GM19324 (cell line): ENCODE data around the gene EXD3.
"Not testable (repeated sequence)": the region's sequence is repeated elsewhere in the genome, so short reads cannot be mapped to it uniquely, and the experiment has no call there.

Experiments
- ATAC-seq: cut with Tn5 transposase; IDR thresholded peaks from one replicate; pipeline ENCODE4 v1.9.1; 2021; ENCODE audit warnings: mild to moderate bottlenecking, moderate library complexity; ENCODE audit not compliant: unreplicated experiment, low FRiP score

EXD3 gene

DNA sequence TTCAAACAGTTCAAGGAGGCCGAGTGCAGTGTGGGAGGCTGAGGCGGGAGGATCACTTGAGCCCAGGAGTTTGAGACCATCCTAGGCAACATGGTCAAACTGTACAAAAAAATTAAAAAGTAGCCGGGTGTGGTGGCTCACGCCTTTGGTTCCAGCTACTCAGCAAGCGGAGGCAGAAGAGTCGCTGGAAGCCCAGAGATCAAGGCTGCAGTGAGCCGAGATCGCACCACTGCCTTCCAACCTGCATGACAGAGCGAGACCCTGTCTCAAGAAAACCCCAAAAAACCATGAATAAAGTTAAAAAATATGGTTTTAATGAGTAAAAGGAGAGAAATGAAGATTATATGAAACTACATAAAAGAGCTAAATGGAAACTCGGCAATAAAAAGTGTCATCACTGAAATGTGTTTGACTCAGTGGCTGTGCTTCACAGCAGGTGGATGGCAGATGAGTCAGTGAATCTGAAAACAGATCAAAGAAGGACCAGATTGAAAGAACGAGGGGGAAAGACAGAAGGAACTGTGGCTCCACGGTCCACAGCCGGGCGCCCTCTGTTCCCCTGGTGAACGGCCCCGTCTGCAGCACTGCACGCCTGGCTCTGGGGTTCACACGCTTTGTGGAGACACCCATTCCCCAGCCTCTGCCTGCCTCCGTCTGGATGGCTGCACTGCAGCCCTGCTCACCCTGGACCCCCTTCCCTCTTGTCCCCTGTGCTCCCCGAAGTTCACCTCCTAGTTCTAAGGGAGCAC is 25.1 kb downstream of the EXD3 start:
- no peak for ATAC-seq

DNA sequence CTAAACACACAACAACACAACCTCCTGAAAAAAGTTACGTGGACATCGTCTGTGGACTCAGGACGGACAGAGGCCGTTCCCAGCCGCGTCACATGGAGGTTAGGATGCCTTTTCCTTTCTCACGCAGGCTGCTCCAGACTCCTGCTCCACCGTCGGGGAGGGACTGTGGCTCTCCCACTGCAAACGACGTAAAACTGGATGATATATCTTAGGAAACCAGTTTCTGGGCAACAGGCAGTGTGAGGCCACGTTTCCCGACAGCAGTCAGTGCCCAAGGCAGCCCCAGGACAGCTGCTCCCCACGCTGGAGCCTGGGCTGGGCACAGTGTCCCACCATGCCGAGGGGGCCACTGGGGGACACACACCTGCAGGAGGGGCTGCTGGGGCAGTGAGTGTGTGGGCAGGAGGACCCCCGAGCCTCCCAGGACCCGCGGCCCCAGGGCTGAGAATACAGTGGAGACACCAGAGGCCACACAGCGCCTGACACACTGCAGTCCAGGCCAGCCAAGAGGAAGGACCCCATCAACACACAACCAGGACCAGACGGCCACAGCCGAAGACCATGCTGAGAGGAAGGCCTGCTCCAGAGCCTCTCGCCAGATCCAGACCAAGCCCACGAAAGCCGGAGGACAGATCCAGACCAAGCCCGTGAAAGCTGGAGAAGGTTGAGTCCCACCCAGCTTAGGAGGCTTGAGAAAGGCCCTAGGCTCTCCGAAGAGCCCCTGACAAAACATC is 26.2 kb downstream of the EXD3 start:
- ATAC-seq = no peak

DNA sequence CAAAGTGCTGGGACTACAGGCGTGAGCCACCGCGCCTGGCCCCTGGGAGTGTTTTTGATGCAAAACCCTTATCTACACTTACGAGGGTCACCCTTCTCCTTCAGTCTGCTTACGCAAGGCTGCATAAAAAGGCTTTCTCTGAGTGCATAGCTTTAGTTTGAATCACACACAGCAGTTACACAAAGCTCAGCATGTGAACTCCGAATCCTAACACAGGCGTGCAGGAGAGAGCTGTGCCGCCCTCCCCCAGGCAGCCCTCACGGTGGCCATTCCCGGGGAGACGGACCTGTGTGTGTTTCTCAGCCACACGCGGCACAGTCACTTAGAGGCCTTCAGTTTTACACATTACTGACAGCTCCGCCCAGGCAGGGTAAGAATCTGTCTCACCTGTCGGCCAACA is 26.7 kb downstream of the EXD3 start:
- no peak for ATAC-seq

DNA sequence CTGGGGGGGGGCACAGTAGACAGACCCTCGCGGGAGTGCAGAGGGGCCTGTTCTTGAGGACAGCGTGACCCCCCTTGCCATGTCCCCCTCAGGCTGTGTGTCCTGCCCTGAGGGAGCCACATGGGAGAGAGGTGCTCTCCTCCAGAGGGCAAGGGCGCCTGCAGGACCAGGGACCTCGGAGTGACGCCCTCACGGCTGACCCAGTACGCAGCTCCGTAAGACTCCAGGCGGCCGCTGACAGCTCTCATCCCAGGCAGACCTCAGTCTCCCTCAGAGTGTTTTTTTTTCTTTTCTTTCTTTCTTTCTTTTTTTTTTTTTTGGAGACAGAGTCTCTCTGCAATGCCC is 27.3 kb downstream of the EXD3 start:
- no peak for ATAC-seq

DNA sequence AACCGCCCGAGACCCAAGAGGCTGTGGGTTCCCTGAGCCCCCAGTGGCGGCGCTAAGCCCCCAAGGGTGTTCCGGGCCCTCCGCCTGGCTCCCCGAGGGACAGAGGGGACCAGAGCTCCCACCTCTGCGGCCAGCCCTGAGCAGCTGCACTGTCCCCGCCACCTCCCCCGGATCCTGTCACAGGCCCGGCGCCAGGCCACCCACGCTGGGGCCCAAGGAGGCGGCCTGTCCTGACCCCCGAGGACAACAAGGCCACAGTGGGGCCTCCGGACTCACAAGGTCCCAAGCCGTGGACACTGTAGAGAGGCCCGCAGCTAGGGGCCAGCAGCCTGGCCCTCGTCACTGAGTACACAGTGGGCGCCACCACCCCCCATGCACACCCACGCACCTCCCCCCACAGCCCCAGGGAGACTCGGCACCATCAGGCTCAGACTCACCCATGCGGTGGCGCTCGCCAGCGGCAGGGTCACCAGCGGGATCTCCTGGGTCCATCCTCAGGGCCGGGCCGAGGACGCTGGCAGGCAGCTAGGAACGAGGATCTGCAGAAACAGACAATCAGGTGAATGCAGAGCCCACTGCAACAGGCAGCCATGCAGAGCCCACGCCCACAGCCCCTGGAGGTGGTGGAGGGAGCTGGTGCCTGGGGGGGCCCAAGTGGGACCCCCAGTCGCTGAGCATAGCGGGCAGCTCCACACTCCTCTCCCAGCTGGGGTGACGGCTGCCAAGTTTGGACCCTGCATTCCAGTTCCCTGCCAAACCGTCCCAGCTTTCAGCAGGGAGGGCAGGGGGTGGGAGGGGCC is 27.9 kb downstream of the EXD3 start:
- no peak for ATAC-seq

DNA sequence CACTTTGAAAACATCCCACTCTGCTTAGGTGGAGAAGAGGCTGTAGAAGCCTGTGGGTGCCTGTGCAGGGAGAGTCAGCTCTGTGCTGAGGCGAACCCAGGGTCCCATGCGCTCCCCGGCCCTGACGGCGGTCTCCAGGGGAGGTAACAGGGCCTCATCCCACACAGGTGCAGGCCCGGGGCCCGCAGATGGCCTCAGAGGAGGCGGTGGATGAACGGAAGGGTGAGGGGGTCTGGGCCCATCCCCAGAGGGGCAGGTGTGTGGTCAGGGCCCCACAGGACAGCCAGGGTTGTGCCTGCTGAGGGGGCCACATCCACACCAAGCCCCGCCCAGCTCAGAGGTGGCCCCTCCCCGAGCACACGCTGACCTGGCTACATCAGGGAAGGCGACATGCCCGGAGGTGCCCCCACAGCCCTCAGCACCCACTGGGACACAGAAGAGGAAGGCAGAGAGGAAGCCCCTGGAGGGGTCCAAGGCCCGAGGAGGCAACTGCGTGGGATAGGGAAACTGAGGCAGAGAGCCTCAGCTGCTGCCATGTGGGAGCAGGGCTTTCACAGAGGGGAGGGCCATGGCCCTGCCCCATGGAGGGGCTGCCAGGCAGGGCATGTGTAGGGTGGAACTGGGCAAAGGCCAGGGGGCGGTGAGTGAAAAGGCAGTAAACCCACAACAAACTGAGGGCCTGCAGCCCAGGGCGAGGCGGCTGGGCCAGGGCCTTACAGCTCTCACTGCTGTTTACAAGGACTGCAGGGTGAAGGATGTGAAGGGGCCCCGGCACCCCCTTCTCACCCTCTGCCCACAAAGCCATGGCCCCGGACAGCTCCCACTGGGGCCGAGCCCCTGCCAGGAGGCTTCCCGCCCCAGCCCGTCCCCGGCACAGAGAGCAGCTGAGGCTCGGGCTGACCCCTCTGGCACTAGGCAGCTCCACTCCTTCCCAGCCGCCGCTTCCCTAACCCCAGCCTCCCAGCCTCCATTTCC is 29.5 kb downstream of the EXD3 start:
- no peak for ATAC-seq

DNA sequence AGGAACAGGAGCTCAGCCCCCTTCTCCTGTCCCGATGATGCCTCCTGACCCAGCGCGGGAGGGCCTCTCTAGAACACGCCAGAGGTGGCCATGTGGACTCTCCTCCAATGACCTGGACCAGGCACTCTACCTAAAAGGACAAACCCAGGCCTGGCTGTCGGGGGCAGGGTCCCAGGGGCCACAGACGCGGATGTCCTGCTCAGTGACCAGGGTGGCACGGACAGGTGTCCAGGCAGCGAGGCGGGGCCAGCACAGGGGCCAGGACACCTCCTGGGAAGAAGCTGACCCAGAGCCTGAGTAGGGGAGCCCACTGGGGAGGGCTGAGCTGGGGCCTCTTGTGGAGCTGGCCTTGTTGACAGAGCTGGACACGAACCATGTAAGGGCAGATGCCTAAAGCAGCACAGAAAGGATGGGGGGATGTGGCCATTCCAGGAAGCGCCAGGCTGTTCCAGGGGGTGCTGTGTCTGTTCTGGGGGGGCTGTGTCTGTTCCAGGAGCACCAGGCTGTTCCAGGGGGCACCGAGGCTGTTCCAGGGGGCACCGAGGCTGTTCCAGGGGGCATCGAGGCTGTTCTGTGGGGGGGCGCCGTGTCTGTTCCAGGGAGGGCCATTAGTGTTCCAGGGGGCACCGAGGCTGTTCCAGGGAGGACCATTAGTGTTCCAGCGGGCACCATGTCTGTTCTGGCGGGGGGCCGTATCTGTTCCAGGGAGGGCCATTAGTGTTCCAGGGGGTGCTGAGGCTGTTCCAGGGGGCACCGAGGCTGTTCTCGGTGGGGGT is 30.5 kb downstream of the EXD3 start:
- ATAC-seq = no peak

DNA sequence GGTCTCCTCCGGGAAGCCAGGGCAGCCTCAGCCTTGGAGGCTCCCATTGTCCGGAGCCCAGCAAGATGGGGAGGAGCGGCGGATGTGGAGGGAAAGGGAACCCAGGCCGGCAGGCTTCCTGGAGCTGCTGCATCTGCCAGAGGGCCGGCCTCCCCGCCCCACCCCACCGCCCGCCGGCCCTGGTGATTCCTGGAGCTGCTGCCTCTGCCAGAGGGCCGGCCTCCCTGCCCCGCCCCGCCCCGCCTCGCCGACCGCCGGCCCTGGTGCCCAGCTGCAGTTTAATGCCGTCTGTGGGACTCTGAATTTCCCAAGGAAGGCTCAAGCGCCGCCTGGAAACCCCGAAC is 31.6 kb downstream of the EXD3 start:
- no peak for ATAC-seq

DNA sequence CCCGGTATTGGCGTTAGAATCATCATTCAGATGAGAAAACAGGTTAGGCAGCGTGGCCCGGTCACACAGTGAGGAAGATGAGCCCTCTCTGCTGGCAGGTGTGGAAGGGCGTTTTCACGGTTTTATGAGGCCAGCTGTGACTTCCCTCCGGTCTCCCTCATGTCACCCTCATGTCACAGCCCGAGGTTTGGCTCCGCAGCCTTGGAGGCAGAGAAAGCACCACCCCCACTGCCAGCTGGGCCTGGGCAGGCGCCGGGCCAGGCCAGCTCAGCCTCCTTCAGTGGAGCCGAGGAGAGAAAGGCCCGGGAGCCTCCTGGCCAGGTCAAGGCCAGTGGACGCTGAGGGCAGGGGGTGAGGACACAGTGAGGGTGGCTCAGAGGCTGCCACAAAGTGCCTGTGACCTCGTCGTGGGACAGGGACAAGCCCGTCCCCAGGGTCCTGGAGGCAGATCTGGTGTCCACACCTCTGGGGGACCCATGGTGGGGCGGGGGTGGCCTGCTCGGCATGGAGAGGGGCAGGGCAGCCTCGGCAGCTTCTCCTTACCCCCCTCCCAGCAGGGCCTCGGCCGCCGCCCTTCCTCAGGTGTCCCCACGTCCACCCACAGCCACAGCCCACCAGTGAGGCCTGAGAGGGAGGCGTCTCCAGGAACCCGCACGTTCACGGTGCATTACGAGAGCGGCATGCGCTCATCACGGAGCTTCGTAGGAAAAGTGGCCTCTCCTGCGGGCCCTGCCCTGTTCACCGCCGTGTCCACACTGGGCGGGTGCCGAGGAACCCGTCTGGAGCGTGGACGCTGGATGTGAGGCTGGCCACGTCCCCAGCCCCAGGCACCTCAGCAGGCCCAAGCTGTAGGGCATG is 32.2 kb downstream of the EXD3 start:
- ATAC-seq = no peak

DNA sequence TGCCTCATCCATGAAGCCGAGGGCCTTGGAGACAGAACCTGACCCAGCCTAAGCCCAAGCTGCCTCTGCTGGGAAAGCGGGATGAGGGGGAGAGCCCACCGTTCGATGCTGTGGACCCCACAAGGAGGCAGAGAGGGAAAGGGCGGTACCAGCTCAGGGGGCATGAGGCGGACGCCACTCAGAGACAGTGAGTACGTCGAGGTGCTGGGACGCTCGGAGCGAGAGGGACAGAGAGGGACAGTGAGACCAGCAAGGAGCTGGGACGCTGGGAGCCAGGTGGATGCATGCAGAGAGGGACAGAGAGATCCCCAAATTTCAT is 33.6 kb downstream of the EXD3 start:
- no peak for ATAC-seq

DNA sequence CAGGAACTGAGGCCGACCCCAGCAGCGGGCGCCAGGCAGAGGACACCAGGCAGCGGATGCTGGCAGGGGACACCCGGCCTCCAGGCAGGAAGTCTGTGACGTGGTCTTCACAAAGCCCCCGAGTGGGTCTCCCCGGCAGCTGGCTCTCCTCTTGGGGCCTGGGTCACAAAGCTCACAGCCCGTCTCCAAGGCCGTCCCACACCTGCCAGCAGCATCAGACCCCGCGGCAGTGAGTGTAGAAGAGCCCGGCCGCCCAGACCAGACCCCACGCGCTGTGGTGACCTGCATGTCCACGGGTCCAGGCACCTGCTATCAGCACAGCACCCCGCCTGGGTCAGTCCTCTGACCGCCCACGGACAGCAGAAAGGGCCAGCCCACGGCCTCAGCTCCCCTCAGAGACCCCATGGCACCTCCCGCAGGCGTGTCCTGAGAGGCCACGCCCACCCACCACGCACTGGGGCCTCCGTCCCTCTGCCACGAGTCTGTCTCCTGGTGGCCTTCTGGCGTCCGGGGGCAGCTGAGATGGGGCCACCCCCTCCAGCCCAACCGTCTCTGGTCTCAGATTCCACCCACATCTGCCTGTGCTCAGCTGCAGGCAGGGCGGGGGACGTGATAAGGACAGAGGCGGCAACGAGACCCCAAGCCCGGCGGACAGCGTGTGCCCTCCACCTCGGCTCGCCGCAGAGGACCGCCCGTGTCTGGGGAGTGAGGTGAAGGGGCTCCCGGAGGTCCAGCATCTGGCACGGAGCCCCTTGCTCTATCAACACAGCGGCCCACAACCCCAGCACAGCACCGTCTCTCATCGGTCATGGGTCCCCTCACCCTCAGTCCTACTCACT is 34.2 kb downstream of the EXD3 start:
- no peak for ATAC-seq

DNA sequence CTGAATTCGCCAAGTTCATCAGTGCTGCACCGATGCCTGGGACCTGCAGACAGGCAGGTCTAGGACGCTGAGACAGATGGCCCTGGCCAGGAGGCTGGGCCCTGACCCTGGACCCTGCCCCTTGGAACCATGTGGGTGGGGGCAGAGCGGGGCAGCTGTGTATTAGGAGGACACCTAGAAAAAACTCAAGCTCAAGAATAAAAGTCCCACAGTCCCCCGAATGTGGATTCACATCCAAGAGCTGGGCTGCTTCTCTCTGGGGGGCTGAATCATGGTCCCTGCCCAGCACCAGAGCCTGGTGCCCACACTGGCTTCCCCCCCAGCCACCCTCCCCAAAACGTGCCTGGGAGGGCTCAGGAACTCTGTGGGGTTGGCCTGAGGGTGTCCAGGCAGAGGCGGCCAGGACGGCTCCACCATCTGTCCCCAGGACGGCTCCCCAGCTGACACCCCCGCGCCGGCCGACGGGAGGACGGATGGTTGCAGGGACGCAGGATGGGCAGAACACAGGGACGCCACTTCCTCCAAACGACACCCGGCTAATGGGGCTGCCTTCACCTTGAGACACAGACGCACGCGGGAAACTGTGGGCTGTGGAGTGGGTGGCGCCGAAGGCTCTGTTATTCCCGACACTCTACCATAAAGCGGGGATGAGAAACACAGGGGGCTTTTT is 34.9 kb downstream of the EXD3 start:
- ATAC-seq = no peak

DNA sequence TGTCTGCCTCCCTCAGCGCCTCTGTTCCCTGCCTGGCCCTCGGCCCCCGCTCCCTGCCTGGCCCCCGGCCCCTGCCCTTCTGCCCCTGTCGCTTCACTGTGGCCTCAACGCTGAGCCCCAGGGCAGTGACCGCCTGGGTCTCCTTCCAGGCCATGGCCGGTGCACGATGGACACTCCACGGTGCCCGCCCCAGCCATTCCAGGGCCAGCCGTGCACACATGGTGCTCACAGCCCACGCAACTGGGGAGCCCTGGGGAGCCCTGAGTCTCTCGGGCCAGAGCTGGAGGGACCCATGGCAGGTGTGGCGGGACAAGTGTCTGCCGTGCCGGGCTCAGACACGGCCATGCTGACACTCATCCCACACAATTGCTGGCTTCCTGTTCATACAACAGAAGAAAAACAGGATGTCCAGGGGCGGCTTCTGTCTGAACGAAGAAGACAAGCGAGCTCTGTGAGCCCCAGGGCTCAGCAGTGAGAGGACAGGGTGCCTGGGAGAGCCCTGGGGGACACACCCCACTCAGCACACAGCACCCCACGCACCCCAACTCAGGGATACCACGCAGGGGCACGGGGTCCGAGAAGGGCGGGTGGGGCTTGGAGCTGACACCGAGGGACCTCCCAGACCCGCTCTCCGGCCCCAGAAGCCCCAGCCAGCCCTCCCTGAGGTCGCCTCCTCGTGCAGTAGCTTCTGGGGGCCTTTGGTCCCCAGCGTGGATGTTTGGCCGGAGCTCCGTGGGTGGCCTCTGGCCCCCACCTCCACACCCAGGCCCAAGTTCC is 35.7 kb downstream of the EXD3 start:
- ATAC-seq = no peak

DNA sequence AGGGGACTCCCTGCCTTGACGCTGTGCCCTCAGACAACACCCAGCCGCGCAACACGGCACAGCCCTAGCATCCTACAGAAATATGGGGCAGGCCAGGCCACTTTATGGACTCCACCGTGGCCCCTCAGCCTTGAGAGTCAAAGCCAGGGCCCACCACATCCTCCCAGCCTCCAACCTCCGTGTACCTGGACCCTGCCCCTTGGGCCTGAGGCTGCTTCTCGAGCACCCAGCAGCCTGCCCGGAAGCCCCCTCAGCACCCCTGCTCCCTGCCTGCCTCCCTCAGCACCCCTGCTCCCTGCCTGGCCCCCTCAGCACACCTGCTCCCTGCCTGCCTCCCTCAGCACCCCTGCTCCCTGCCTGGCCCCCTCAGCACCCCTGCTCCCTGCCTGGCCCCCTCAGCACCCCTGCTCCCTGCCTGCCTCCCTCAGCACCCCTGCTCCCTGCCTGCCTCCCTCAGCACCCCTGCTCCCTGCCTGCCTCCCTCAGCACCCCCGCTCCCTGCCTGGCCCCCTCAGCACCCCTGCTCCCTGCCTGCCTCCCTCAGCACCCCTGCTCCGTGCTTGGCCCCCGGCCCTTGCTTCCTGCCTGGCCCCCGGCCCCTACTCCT is 36.4 kb downstream of the EXD3 start:
- not testable (repeated sequence) for ATAC-seq

DNA sequence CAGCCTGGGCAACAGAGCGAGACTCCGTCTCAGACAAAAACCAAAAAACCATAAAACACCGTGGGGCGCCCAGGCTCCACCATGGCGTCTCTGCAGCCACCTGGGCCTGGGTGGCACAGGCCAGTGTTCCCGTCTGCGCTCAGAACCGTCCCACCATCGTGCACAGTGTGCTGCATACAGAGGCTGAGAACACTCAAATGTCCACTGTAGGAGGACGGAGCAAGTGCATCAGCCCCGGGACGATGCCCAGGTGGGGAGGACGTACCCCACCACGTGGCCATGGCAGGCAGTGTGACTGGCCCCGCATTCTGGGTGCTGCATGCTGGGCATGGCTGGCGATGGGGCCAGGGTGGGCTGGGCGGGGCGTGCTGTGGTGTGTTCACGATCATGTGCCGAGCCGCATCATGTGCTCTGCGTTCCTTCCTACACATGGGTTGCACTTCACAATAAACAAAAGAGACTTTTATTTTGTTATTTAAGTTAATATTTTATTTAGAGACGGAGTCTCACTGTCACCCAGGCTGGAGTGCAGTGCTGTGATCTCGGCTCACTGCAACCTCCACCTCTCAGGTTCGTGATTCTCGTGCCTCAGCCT is 37.8 kb downstream of the EXD3 start:
- ATAC-seq = no peak
